HG03025 (cell line): ENCODE measurements around the gene MTG1.
"Not testable (repeated sequence)": the region's sequence is repeated elsewhere in the genome, so short reads cannot be mapped to it uniquely, and the experiment has no call there.

ENCODE experiments used
- ATAC-seq: cut with Tn5 transposase; IDR thresholded peaks from one replicate; pipeline ENCODE4 v1.9.1; 2021; ENCODE audit warnings: mild to moderate bottlenecking, moderate library complexity; ENCODE audit not compliant: unreplicated experiment, low FRiP score

Gene MTG1

DNA sequence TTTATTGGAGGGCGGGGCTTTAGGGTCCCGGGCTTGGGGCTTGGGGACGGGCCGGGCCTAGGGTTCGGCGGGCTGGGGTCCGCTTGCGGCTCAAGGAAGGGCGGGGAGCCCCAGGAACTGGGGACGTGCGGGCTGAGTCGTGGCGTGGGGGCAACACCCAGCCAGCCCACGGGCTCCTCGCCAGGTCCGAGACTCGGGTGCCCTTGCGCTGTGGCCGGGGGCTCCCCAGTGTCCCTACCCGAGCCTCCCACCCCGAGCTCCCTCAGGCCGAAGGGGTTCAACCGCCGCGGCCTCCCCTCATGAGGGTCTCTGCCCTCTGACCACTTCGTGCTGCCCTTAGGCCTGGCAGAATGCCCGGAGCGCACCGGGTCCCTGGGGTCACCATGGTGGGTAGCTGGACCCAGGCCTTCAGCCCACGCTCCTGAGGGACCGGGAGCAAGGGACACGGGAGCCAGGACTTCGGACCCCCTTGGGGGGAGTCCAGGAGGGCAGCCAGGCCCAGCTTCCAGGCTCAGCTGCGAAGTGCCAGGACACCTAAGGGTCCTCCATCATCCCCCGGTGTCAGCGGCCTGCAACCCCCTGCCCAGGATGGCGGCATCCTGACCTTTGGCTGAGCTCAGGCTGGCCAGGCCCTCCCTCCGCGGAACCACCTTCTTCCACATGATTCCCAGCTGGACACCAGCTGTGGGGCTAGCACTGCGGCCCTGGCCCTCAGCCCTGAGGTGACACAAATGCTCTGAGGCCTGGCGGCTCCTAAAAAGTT is 35.6 kb upstream of the MTG1 start:
- no peak for ATAC-seq

DNA sequence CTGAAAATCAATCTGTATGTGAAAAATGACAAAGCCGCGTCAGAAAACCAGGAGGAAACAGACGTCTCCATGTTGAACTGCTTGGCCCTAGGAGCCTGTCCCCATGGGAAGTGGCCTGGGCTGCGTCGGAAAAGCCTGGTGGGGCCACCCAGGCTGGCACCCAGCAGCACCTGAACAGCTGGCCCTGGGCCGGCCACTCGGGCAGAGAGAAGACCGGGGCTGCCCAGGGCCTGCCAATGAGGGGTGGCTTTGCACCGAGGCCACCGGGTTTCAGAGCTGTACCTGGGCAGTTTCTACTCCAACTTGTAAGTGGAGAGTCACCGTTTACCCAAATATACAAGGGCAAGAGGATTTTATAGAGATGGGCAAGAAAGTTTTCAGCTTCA is 35.0 kb upstream of the MTG1 start:
- no peak for ATAC-seq

DNA sequence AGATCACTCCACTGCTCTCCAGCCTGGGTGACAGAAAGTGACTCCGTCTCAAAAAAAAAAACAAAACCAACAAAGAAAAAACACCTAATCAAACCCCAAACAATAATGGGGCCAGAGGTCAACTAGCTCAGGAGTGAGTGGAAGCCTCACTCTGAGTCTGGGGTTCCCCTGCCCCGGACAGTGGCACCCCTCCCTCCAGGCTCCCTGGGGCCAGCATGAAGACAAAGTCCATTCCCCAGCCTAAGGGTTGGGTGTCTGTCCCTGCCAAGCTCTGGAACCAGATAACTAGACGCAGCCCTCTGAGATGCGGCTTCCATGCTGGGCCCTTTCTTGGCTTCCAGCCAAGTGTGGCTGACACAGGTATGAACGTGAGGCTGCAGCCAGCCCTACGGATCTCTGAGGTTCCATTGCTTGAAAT is 34.4 kb upstream of the MTG1 start:
- ATAC-seq, result no peak

DNA sequence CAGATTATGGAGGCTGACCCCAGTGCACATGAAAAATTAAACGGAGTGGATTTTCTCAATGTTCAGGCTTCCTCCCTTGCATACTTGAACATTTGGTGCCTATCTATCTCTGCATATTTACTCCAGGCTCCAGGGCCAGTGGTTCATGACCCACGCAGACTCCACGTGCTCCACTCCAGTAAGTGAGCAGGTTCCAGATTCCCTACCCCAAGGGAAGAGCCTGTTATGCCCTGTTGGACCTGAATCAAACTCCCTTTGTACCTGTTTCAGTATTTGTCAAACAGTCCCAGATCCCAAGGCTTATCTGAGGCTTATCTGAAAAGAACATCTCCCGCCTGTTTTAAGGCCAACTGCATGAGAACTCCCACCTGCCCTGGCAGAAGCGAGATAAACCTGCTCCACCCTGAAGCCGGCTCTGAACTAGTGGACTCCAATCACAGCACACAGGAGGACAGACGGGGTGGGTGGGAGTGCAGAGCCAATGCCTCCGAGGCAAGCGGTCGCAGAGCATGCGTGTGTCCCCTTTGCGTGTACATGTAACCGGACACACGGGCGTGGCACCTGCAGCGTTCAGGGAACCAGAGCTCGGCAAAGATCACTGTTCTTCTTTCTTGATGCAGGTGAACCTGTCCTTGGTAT is 33.9 kb upstream of the MTG1 start:
- ATAC-seq, result no peak

DNA sequence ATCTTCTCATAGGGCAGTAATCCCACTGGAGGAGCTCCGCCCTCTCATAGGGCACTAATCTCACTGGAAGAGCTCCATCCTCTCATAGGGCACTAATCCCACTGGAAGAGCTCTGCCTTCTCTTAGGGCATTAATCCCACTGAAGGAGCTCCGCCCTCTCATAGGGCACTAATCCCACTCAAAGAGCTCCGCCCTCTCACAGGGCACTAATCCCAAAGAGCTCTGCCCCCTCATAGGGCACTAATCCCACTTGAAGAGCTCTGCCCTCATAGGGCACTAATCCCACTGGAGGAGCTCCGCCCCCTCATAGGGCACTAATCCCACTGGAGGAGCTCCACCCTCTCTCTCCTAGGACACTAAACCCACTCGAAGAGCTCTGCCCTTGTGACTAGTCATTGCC is 32.7 kb upstream of the MTG1 start:
- ATAC-seq, result no peak

DNA sequence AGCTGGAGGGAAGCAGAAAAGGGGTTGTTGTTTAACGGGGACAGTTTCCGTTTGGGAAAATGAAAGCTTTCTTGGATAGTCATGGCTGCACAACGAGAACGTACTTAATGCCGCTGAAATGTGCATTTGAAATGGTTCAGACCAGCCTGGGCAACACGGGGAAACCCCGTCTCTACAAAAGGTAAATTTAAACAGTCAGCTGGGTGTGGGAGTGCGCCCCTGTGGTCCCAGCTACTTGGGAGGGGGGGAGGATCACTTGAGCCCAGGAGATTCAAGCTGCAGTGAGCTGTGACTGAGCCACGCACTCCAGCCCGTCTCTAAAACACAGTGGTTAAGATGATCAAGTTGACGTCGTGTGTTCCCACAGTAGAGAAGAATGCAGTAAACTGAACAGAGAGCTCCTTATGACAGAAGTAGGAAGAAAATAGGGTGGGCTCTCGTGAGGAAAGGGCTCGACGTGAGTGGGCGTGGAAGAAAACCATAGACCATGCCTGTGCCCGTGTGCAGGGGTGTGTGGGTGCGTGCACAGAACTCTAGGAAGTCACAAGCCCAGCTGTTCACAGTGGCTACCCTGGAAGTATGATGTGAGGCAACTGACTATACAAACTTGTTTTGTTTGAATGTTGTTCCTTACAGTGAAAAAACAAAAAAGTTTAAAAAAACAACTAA is 32.0 kb upstream of the MTG1 start:
- ATAC-seq, result no peak

DNA sequence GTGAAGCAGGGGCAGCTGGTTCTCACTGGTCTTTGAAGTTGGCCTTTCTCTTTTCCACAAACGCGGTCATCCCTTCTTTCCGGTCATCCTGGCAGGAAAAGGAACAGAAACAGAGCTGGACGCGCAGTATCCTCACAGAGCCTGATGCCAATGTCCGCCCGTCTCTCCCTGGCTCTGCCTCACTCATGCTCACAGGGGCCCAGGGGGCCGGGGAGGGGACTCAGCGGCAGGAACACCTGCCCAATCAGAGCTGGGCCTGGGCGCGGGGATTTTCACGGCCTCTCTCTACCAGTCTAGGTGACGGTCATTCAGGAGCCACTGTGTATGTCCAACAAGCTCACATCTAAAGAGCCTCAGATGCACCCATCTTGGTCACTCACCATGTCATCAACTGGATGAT is 31.1 kb upstream of the MTG1 start:
- no peak for ATAC-seq

DNA sequence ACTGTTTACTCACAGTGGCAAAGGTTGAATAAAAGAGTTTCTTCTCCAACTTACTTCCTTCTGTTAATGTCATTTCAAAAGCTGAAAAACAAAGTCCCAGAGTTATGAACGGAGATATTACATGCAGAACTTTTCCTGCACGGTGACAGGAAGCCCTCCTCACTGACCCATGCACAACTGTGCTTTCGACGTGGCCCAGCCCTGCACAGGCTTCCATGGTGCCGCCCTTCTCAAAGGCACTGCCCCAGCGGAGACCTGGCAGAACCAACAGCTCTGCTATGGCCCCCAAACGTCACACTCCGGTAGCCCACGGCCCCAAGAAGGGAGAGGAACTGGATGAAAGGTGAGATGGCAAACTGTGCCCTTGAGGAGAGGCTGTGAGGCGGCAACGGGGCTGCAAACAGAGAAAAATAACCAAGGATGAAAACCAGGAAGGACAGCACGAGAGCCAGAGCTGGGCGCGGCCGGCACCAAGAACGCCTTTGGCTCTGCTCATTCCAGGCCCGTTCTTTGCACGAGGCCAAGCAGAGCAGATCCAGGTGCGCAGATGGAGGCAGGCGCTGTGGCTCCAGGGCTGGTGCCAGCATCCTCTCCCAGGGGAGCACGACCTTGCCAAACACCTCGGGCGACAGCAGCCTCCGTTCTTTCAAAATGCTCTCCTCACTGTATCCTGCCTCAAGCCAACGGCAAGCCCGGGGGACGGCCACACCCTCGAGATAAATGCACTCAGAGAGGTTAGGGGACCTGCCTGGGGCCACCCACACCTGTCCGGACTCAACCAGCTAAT is 29.1 kb upstream of the MTG1 start:
- no peak for ATAC-seq

DNA sequence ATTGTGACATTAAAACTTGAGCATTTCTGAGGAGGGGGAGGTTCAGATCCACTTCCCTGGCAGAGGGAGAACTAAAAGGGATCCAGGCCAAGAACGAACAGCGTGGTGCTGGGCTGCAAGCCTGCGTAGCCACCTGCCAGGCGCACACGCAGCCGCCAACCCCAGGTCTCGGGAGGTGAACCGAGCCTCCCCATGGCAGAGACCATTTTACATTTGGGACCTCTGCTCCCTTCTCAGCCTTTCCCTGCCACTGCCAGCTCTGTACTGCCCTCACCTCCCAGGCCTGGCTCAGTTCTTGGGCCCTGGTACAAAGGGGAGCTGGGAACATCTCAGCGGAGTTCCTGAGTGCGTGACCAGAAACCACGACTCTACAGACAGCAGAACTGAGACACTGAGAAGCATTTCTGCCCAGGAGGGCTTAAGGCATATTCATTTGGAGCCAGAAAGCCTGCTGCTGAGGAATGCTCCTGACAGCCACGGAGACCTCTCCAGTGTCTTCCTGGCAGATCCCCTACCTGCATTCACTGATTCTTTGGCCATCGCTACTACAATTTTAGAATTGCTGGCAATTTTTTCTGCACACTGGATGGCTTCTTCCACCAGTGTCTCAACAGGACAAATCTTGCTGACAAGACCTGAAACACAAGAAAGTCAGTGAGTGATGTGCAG is 28.4 kb upstream of the MTG1 start:
- no peak for ATAC-seq

DNA sequence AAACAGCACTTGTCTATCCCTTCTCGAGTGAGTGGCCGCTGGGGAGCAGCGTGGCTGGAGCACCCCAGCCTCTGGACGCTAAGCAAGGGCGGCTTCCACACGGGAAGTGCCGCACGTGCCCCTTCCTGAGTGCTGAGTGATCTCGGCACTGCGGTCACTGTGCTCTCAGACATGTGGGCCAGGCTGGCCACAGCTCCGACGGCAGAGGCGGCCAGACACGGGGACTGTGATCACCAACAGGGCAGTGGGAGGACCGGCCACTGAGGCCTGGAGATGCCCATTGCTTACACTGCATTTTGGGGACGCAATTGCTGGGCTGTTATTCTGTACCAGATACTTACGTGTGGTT is 27.9 kb upstream of the MTG1 start:
- ATAC-seq, result no peak

DNA sequence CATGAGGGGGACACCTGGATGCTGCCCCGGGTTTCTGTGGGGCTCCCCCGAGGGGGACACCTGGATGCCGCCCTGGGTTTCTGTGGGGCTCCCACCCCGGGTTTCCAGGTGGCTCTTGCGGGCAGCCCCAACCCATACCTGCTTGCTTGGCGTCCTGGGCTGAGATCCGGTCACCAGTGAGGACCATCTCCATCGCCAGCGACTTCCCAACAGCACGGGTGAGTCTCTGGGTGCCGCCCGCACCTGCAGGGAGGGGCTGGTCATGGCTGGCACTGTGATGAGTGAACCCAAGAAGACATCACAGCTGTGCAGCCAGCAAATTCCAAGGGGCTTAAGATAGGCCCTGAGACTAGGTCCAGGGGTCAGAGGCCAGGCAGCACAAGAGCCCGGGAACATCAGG is 27.2 kb upstream of the MTG1 start:
- no peak for ATAC-seq

DNA sequence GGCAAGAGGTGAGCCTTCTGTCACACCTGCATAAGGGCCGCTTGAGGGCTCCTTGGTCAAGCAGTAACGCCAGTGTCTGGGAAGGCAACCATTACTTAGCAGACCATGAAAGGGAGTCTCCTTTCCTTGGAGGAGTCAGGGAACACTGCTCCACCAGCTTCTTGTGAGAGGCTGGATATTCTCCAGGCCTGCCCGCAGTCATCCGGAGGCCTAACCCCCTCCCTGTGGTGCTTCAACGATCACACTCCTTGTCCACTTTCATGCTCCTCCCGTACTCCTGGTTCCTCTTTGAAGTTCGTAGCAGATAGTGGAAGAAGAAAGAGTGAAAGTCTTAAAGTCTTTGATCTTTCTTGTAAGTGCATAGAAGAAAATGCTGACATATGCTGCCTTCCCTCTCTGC is 26.5 kb upstream of the MTG1 start:
- ATAC-seq, result not testable (repeated sequence)

DNA sequence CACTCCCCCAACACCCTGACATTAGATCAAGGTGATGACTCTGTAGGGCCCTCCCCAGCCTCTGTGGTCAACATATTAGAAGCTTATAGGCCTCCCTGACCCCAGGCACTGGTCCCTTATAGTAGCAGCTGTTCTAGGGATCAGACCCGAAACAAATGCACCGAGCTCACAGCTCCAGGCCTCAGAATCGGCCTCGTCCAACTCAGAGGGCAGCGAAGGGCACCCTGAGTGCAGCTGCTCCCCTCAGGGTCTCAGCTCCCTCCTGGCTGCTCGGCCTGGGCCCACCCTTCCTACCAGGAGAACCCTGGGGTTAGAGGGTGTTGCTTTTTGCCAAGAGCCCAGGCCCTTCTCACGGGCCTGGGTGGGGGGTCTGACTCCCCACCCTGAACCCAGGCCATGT is 25.8 kb upstream of the MTG1 start:
- no peak for ATAC-seq

DNA sequence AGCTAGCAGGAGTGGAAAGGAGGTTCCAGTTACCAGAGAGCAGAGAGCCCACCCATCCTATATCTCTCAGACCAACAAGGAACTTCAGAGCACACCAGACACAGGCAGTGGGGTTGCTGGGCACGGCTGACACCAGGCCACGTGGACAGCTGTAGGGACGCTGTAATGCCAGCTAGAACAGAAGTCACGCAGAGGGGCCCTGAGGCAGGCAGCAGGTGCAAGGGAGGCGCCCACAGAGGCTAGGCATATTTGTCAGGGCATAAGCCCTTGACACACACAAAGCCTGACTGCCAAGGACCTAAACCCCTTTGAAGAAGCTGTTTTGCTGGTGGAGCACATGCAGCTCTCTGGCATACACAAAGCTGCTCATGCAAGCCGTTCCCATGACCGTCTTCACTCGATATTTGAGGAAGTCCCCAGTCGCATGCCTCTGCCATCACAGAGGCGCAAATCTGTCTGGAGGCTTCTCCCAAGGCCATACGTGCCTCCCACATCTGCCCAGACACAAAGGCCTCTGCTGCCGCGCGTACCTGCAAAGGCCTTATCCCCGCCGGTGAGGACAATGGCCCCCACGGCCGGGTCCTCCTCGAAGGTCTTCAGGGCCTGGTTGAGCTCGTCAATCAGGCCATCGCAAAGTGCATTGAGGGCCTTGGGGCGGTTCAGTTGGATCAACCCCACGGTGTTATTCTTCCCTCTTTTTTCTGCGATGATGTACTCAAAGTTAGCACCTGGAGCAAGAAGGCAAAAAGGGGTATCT is 23.7 kb upstream of the MTG1 start:
- no peak for ATAC-seq

DNA sequence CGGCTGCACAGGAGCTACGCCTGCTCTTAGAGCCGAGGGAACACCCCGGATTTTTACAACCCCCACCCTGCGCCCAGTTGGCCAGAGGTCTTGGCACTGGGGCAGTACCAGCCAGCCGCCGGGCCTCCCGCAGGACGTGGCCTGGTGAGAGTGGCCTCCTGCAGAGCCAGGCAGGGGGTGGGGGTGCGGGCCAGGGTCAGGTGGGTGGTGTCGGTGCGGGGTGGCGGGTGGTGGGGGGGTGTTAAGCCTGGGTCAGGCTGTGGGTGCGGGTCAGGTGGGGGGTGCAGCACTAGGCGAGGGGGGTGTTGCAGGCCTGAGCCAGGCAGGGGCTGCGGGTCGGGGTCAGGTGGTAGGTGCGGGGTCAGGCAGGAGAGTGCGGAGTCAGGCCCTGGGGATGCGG is 21.4 kb upstream of the MTG1 start:
- ATAC-seq, result no peak

DNA sequence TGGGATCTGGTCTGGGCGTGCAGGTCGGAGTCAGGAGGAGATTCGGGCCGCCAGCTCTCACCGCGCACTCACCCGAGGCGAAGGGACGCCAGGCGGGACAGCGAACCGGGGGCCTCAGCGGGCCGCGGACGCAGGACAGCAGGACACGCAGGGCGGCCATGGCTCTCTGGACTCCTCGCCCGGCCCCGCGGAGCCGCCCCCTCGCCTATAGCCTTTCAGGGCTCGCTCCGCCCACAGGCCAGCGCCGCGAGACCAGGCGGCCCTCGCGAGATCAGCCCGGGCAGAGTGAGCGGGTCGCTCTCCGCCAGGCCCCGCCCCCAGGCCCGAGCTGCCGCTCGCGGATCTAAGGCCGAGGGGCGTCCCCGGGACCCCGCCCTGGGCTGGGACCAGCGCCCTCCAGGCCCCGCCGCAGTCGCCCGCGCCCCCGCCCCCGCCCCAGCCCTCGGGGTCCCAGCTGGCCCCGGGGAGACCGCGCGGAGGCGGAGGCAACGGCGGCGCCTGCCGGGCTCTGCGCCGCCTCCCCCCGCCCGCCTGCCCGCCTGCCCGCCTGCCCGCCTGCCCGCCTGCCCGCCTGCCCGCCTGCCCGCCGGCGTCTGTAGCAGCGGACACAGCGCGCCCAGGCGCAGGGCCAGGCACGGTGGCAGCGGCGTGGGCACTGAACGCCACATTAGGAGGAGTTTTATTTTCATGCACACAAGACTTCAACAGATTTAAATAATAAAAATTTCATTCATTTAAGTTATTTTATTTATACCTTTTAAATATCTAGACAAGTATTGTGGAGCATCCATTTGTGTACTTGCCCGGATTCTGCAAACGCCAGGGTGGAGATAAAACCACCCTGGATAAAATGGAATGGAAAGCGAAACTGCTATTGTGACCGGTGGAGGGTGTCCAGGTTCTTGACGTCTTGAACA is 20.5 kb upstream of the MTG1 start, which contains the start of gene ECHS1:
Gene ECHS1, minus strand, starts transcription at position 181 of the 917 bp plus-strand sequence. Its CDS starts 21 bp downstream, at position 160.
- peak; percentile 89 for ATAC-seq

DNA sequence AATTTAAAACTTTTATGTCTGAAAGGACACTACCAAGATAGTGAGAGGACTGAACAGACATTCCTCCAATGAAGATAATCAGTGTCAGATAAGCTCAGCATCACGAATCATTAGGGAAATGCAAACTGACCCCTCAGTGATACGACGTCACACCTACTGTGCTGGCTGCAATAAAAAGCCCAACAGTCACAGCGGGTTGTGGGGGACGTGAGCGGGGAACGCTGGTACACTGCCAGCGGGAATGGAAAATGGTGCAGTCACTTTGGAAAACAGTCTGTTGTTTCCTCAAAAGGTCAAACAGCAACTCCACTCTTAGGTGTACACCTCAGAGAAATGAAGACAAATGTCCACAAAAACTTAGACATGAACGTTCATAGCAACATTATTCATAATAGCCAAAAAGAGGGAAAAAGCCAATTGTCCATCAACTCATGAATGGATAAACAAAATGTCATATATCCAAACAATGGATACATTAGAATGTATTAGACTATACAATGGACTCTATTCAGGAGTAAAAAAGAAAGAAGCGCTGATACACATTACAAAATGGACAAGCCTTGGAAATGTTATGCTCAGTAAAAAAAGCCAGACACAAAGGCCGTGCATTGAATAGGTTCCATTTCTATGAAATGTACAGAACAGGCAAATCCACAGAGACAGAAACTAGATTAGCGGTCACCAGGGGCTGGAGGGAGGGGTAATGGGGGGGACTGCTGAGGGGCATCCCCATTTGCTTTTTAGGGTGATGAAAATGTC is 18.4 kb upstream of the MTG1 start:
- ATAC-seq, result no peak

DNA sequence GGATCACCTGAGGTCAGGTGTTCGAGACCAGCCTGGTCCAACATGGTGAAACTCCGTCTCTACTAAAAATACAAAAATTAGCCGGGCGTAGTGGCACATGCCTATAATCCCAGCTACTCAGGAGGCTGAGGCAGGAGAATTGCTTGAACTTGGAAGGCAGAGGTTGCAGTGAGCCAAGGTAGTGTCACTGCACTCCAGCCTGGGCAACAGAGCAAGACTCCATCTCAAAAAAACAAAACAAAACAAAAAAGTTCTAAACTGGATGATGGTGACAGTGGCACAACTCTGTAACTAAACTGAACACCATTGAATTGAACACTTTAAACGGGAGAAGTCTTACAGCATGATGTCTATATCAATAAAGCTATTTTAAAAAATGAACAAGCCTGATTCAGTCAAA is 17.8 kb upstream of the MTG1 start:
- ATAC-seq, result not testable (repeated sequence)
